Adrenal gland (tissue), 5 donors: ENCODE results near the gene OR2A42.
"Not testable (repeated sequence)": the region's sequence is repeated elsewhere in the genome, so short reads cannot be mapped to it uniquely, and the experiment has no call there.

Source experiments
- POLR2A ChIP-seq, 2 donors: fragments of 450-650 bp; IDR thresholded peaks; one replicate each; pipeline ENCODE4 v1.6.1; 2017; ENCODE audit warnings: antibody characterized with exemption in 2 of 2, mild to moderate bottlenecking in 2 of 2, moderate library complexity in 1 of 2
- TF ChIP-seq, protein P1 (sequence below), 6 experiments: fragments of 450-650 bp in 4 of 6; fragments of 200-600 bp in 2 of 6; sonication (generic) in 1 of 6; IDR thresholded peaks; 1 replicate in 5 of 6; 2 replicates in 1 of 6; pipeline versions ENCODE4 v1.5.1 to v1.8.0; 2016 to 2021; ENCODE audit warnings: antibody characterized with exemption in 6 of 6, mild to moderate bottlenecking in 2 of 6, moderate library complexity in 1 of 6
- donor health status: DM: no; HTN: no; CAD: no.

DNA sequence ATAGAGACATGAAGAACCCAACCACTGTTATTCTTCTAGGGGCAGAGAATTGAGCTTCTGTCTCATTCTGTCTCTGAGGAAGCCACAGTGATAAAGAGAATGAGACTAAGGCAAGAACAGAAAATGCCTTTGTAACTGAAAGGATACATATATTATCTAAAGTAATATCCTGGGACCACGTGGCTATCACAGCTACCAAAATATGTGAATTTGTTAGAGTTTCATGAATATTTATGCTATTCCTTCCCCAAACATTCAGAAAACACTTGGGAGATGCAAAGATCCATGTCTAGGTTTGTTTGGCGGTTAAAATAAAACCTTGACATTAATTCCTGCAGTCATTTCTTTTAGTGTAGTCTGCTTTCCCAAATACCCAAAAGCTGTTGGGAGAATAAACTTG is 22.7 kb upstream of the OR2A42 start:
- TF ChIP-seq, protein P1, sequence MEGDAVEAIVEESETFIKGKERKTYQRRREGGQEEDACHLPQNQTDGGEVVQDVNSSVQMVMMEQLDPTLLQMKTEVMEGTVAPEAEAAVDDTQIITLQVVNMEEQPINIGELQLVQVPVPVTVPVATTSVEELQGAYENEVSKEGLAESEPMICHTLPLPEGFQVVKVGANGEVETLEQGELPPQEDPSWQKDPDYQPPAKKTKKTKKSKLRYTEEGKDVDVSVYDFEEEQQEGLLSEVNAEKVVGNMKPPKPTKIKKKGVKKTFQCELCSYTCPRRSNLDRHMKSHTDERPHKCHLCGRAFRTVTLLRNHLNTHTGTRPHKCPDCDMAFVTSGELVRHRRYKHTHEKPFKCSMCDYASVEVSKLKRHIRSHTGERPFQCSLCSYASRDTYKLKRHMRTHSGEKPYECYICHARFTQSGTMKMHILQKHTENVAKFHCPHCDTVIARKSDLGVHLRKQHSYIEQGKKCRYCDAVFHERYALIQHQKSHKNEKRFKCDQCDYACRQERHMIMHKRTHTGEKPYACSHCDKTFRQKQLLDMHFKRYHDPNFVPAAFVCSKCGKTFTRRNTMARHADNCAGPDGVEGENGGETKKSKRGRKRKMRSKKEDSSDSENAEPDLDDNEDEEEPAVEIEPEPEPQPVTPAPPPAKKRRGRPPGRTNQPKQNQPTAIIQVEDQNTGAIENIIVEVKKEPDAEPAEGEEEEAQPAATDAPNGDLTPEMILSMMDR (IDR thresholded peaks at IDR 0.05): not testable (repeated sequence)
- TF ChIP-seq POLR2A (IDR thresholded peaks at IDR 0.05): not testable (repeated sequence)
